ENCODE results near the gene CELSR1. TPM values are rescaled to one million over a fixed set of nuclear protein-coding genes. Genes with fewer than 3 reads are reported as not detected.

The CELSR1 gene
- total and polyA plus RNA-seq, 7 donors = 0.09 to 0.39 (median 0.18) TPM

- TF ChIP-seq CTCF (IDR thresholded peaks at IDR 0.05) = no peak
- Histone ChIP-seq H3K4me3 (no peak overlapping the region), H3K4me1 (no peaks in the 10 kb centered on the region), H3K9me3 (no peaks in the 10 kb centered on the region), H3K27me3 (ENCODE audit: insufficient read depth in 3 of 3, low read length in 2 of 3) (peaks cover 0 to 48% (median 6%) of the 10 kb centered on the region in 3 donors), H3K27ac (no peak overlapping the region), H3K36me3 (ENCODE audit: insufficient read depth in 1 of 2, low read depth in 1 of 2) (no peaks in the 10 kb centered on the region)
- WGBS, 3 donors = 71 to 83% (median 76%) methylated on average over 8 of the region's 8 CpGs
- ATAC-seq (no peak), DNase-seq (no peak)
- intact Hi-C loops (cut with DNase I) = no loop called here
These were observed 60.9 kb downstream of the CELSR1 start for GRCh38 chr22:46476547-46476941.

- Histone ChIP-seq H3K27me3 (ENCODE audit: insufficient read depth in 3 of 3, low read length in 2 of 3) (peaks cover 0 to 38% (median 6%) of the 10 kb centered on the region in 3 donors), H3K4me3 (no peak overlapping the region), H3K27ac (no peak overlapping the region), H3K4me1 (no peaks in the 10 kb centered on the region), H3K36me3 (ENCODE audit: insufficient read depth in 1 of 2, low read depth in 1 of 2) (no peaks in the 10 kb centered on the region), H3K9me3 (no peaks in the 10 kb centered on the region)
- WGBS, 3 donors = 85 to 87% (median 85%) methylated on average over 20 of the region's 20 CpGs
- intact Hi-C loops (cut with DNase I) = no loop called here
- DNase-seq (no peak), ATAC-seq (no peak)
- no peak for TF ChIP-seq CTCF (IDR thresholded peaks at IDR 0.05)
These were observed 63.4 kb downstream of the CELSR1 start for GRCh38 chr22:46473896-46474557.

GRCh38 chr22:46473021-46473779 is 64.2 kb downstream of the CELSR1 start:
- H3K27ac ChIP-seq = no peak overlapping the region
- H3K4me1 ChIP-seq = no peaks in the 10 kb centered on the region
- WGBS, 3 donors = 86 to 90% (median 88%) methylated on average over 28 of the region's 28 CpGs
- no peaks in the 10 kb centered on the region for H3K9me3 ChIP-seq
- no peak overlapping the region for H3K4me3 ChIP-seq
- intact Hi-C loops (cut with DNase I) = no loop called here
- peaks cover 0 to 37% (median 5%) of the 10 kb centered on the region in 3 donors for H3K27me3 ChIP-seq (ENCODE audit: insufficient read depth in 3 of 3, low read length in 2 of 3)
- DNase-seq = no peak
- no peaks in the 10 kb centered on the region for H3K36me3 ChIP-seq (ENCODE audit: insufficient read depth in 1 of 2, low read depth in 1 of 2)
- no peak for TF ChIP-seq CTCF (IDR thresholded peaks at IDR 0.05)
- ATAC-seq = no peak

- Histone ChIP-seq H3K27ac (no peak overlapping the region), H3K27me3 (ENCODE audit: insufficient read depth in 3 of 3, low read length in 2 of 3) (peaks cover 0 to 32% (median 5%) of the 10 kb centered on the region in 3 donors), H3K36me3 (ENCODE audit: insufficient read depth in 1 of 2, low read depth in 1 of 2) (no peaks in the 10 kb centered on the region), H3K4me1 (no peaks in the 10 kb centered on the region), H3K4me3 (no peak overlapping the region), H3K9me3 (no peaks in the 10 kb centered on the region)
- no peak for DNase-seq
- no peak for TF ChIP-seq CTCF (IDR thresholded peaks at IDR 0.05)
- WGBS, 3 donors = 78 to 83% (median 82%) methylated on average over 8 of the region's 8 CpGs
- intact Hi-C loops (cut with DNase I) = no loop called here
- ATAC-seq = no peak
These were observed 64.8 kb downstream of the CELSR1 start for GRCh38 chr22:46472722-46473016.
